IPS-18c (cell line): ENCODE measurements around the gene STK16.
A peak's percentile ranks its signal among the peaks of the same experiment; 100 is the strongest.
"Not testable (repeated sequence)": the region's sequence is repeated elsewhere in the genome, so short reads cannot be mapped to it uniquely, and the experiment has no call there.

Experiments
- H3K4me3 ChIP-seq: 2 replicates; pipeline ENCODE4 v1.7.0; 2013; ENCODE audit warnings: low read depth, mild to moderate bottlenecking, low read length, moderate library complexity; ENCODE audit not compliant: insufficient read depth
- H3K9me3 ChIP-seq: one replicate; pipeline ENCODE4 v1.6.1; 2013; ENCODE audit warnings: mild to moderate bottlenecking, low read length, moderate library complexity; ENCODE audit not compliant: control insufficient read depth, insufficient read depth

STK16 gene

GRCh38 chr2:219252900-219253752, 7.8 kb downstream of the STK16 start, which contains the start of gene TUBA4B:
TSS of gene TUBA4B (plus strand) at chr2:219253243. CDS start at chr2:219253408, 165 bp downstream.
- Histone ChIP-seq H3K4me3 (peak within 1 kb of the TSS; percentile 45), H3K9me3 (no peaks in the 10 kb centered on the region)

- peak within 1 kb of the TSS; percentile 45 for H3K4me3 ChIP-seq
These were observed 8.7 kb downstream of the STK16 start, which contains the start of gene TUBA4A for GRCh38 chr2:219253753-219254589. TSS of gene TUBA4A (minus strand) at chr2:219253918. CDS start at chr2:219253858, 60 bp downstream.

GRCh38 chr2:219254590-219255201, 9.4 kb downstream of the STK16 start:
- H3K9me3 ChIP-seq: no peaks in the 10 kb centered on the region
- H3K4me3 ChIP-seq: peak overlapping the region; percentile 38; the same call in 1 of the 2 replicates

More at GRCh38 chr2:219253753-219254589, 8.7 kb downstream of the STK16 start, which contains the start of gene TUBA4A:
- H3K9me3 ChIP-seq: no peaks in the 10 kb centered on the region

- not testable (repeated sequence) for H3K9me3 ChIP-seq, H3K4me3 ChIP-seq
These were observed 13.7 kb downstream of the STK16 start for GRCh38 chr2:219258942-219259341.

GRCh38 chr2:219261024-219261855, 16.0 kb downstream of the STK16 start:
- no peaks in the 10 kb centered on the region for H3K9me3 ChIP-seq
- H3K4me3 ChIP-seq: no peak overlapping the region

- Histone ChIP-seq H3K9me3 (no peaks in the 10 kb centered on the region), H3K4me3 (no peak overlapping the region)
These were observed 21.0 kb downstream of the STK16 start for GRCh38 chr2:219266232-219266631.

GRCh38 chr2:219266886-219267285, 21.6 kb downstream of the STK16 start:
- Histone ChIP-seq H3K4me3 (no peak overlapping the region), H3K9me3 (no peaks in the 10 kb centered on the region)

- no peak overlapping the region for H3K4me3 ChIP-seq
- H3K9me3 ChIP-seq: no peaks in the 10 kb centered on the region
These were observed 23.0 kb downstream of the STK16 start for GRCh38 chr2:219268294-219268693.

- Histone ChIP-seq H3K9me3 (no peaks in the 10 kb centered on the region), H3K4me3 (no peak overlapping the region)
These were observed 24.2 kb downstream of the STK16 start for GRCh38 chr2:219269362-219270054.

- no peaks in the 10 kb centered on the region for H3K9me3 ChIP-seq
- H3K4me3 ChIP-seq: no peak overlapping the region
These were observed 24.7 kb downstream of the STK16 start for GRCh38 chr2:219270055-219270372.

GRCh38 chr2:219271021-219271420, 25.7 kb downstream of the STK16 start:
- Histone ChIP-seq H3K9me3 (no peaks in the 10 kb centered on the region), H3K4me3 (no peak overlapping the region)

GRCh38 chr2:219272356-219272755, 27.1 kb downstream of the STK16 start:
- no peaks in the 10 kb centered on the region for H3K9me3 ChIP-seq

GRCh38 chr2:219272995-219273394, 27.7 kb downstream of the STK16 start:
- H3K4me3 ChIP-seq: no peak overlapping the region
- no peaks in the 10 kb centered on the region for H3K9me3 ChIP-seq

More at GRCh38 chr2:219272356-219272755, 27.1 kb downstream of the STK16 start:
- no peak overlapping the region for H3K4me3 ChIP-seq

GRCh38 chr2:219273937-219274336, 28.7 kb downstream of the STK16 start:
- no peak overlapping the region for H3K4me3 ChIP-seq
- H3K9me3 ChIP-seq: no peaks in the 10 kb centered on the region

GRCh38 chr2:219274361-219274921, 29.2 kb downstream of the STK16 start:
- Histone ChIP-seq H3K4me3 (no peak overlapping the region), H3K9me3 (no peaks in the 10 kb centered on the region)
